ENCODE results near the gene CRYL1. TPM values are rescaled to one million over a fixed set of nuclear protein-coding genes. Genes with fewer than 3 reads are reported as not detected.

CRYL1 gene
- total and polyA plus RNA-seq, 2 of the 8 experiments (the other 6 are each of a cell fraction or from before 2014, with no cell fraction given) = 1.9 to 6.4 TPM

DNA sequence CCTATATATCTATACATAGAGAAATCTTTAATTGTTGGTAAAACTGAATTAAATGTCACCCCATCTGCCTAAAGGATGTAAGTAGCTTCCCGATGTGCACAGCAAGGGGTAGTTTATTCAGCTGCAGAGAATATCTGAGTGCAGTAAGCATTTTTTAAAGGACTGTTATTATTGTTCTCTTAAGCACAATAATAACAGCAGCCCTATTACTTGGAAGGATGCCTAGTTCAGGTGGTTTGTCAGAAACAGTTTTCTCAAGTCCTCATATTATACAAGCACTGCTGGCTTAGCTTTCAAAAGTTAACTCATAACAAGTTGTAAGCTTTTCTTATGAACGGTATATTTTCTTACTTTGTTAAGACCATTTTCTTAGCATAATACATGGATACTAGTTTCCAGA lies 142.6 kb downstream of the CRYL1 start:
- Histone ChIP-seq H3K23me2 (ENCODE audit: low read depth, low read length) (no peaks in the 10 kb centered on the region), H4K5ac (ENCODE audit: insufficient read length, low read depth, low read length) (no peak overlapping the region), H3K14ac (ENCODE audit: insufficient read length) (no peak overlapping the region), H2BK5ac (ENCODE audit: low read depth, low read length) (no peak overlapping the region), H2BK120ac (replicated peaks; ENCODE audit: low read depth, low read length) (no peak overlapping the region), H2BK20ac (ENCODE audit: low read length) (no peak overlapping the region), H3K4me3 (ENCODE audit: extremely low read depth in 1 of 4, insufficient read depth in 2 of 4, low read depth in 3 of 4, low read length in 4 of 4) (no peak overlapping the region), H3K23ac (ENCODE audit: insufficient read length) (no peak overlapping the region), H2BK12ac (ENCODE audit: low read depth, low read length) (no peak overlapping the region), H3K79me2 (ENCODE audit: control insufficient read depth in 1 of 2, insufficient read depth in 2 of 2, low read length in 2 of 2) (no peaks in the 10 kb centered on the region), H3K4me2 (ENCODE audit: insufficient read depth in 1 of 2, low read depth in 2 of 2, low read length in 2 of 2) (no peak overlapping the region), H3K27ac (ENCODE audit: low read depth, low read length) (no peak overlapping the region), H3K4ac (replicated peaks; ENCODE audit: insufficient read length, low read depth, low read length) (no peak overlapping the region), H3K4me1 (replicated peaks in 1 of 4; ENCODE audit: control insufficient read depth in 3 of 4, insufficient read depth in 4 of 4, low read length in 3 of 4) (no peaks in the 10 kb centered on the region), H3K18ac (ENCODE audit: extremely low read depth, low read length) (no peak overlapping the region), H3K56ac (replicated peaks; ENCODE audit: insufficient read length, low read depth, low read length) (no peak overlapping the region), H3K36me3 (ENCODE audit: control insufficient read depth in 2 of 4, insufficient read depth in 4 of 4, low read length in 3 of 4) (no peaks in the 10 kb centered on the region), H4K91ac (replicated peaks; ENCODE audit: insufficient read length, low read length) (no peak overlapping the region), H2AK5ac (ENCODE audit: low read depth, low read length) (no peak overlapping the region), H3K9me3 (ENCODE audit: insufficient read depth in 2 of 2, low read depth in 1 of 2, low read length in 1 of 2) (no peaks in the 10 kb centered on the region), H3K79me1 (ENCODE audit: low read depth, low read length) (no peaks in the 10 kb centered on the region), H2BK15ac (ENCODE audit: low read length) (no peak overlapping the region), H4K8ac (ENCODE audit: extremely low read depth, insufficient read depth, low read length) (no peak overlapping the region), H3K9ac (replicated peaks in 1 of 4; ENCODE audit: extremely low read depth in 1 of 4, low read depth in 3 of 4, low read length in 3 of 4) (no peak overlapping the region), H3K27me3 (replicated peaks in 1 of 4; ENCODE audit: control insufficient read depth in 3 of 4, extremely low read depth in 1 of 4, insufficient read depth in 3 of 4, low read length in 3 of 4) (no peaks in the 10 kb centered on the region), H4K20me1 (replicated peaks in 1 of 2; ENCODE audit: control insufficient read depth in 1 of 2, insufficient read depth in 2 of 2, low read length in 2 of 2) (no peaks in the 10 kb centered on the region), H2AFZ (ENCODE audit: low read length) (no peak overlapping the region)
- POLR2A ChIA-PET (ENCODE audit: partially characterized antibody) = no interaction called here
- CTCF ChIA-PET (ENCODE audit: partially characterized antibody) = interaction anchor here (0.9 to 1.0 kb wide), 2 partner anchors 11 to 13 kb away, joined by 3 read pairs; no protein-coding TSS in a partner anchor
- TF ChIP-seq, protein P1, sequence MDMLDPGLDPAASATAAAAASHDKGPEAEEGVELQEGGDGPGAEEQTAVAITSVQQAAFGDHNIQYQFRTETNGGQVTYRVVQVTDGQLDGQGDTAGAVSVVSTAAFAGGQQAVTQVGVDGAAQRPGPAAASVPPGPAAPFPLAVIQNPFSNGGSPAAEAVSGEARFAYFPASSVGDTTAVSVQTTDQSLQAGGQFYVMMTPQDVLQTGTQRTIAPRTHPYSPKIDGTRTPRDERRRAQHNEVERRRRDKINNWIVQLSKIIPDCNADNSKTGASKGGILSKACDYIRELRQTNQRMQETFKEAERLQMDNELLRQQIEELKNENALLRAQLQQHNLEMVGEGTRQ (IDR thresholded peaks at IDR 0.05; ENCODE audit: low read length) = no peak
- TF ChIP-seq SAP30 (IDR thresholded peaks at IDR 0.05; ENCODE audit: insufficient read depth, insufficient replicate concordance, low read length) (no peak), CHD1 (IDR thresholded peaks at IDR 0.05; ENCODE audit: low read depth, low read length) (no peak), RXRA (IDR thresholded peaks at IDR 0.05; ENCODE audit: insufficient read depth, low read depth, low read length) (no peak), NRF1 (IDR thresholded peaks at IDR 0.05; ENCODE audit: low read depth, low read length) (no peak), CEBPB (IDR thresholded peaks at IDR 0.05; ENCODE audit: low read depth, low read length) (no peak), FOSL1 (IDR thresholded peaks at IDR 0.05; ENCODE audit: insufficient read depth, low read depth, low read length) (no peak), CREB1 (IDR thresholded peaks at IDR 0.05) (no peak), MAFK (IDR thresholded peaks at IDR 0.05; ENCODE audit: low read depth, low read length) (no peak), NANOG (IDR thresholded peaks at IDR 0.05; ENCODE audit: insufficient read depth, low read depth, low read length, poor library complexity, severe bottlenecking) (no peak), EP300 (IDR thresholded peaks at IDR 0.05; ENCODE audit: borderline replicate concordance in 1 of 2, low read depth in 2 of 2, low read length in 2 of 2) (no peak), JUN (IDR thresholded peaks at IDR 0.05; ENCODE audit: low read depth, low read length) (no peak), ZNF274 (IDR thresholded peaks at IDR 0.05; ENCODE audit: borderline replicate concordance, extremely low read depth, low read length) (no peak)
- DNase-seq (ENCODE audit: low read depth in 1 of 2, low spot score in 2 of 2) (no peak), FAIRE-seq (no peak)
- WGBS, 2 experiments (ENCODE audit: extremely low coverage in 1 of 2, insufficient coverage in 1 of 2, insufficient read length in 1 of 2, insufficient replicate concordance in 2 of 2, low coverage in 1 of 2, low lambda C conversion rate in 2 of 2, missing lambda C conversion rate in 1 of 2) = 89% methylated on average over 2 of the region's 2 CpGs; no CpG with 5 or more reads in 1 of the 2 experiments
